ENCODE results near the gene NEO1. TPM values are rescaled to one million over a fixed set of nuclear protein-coding genes. Genes with fewer than 3 reads are reported as not detected.
A peak's percentile ranks its signal among the peaks of the same experiment; 100 is the strongest.

NEO1 gene, protein sequence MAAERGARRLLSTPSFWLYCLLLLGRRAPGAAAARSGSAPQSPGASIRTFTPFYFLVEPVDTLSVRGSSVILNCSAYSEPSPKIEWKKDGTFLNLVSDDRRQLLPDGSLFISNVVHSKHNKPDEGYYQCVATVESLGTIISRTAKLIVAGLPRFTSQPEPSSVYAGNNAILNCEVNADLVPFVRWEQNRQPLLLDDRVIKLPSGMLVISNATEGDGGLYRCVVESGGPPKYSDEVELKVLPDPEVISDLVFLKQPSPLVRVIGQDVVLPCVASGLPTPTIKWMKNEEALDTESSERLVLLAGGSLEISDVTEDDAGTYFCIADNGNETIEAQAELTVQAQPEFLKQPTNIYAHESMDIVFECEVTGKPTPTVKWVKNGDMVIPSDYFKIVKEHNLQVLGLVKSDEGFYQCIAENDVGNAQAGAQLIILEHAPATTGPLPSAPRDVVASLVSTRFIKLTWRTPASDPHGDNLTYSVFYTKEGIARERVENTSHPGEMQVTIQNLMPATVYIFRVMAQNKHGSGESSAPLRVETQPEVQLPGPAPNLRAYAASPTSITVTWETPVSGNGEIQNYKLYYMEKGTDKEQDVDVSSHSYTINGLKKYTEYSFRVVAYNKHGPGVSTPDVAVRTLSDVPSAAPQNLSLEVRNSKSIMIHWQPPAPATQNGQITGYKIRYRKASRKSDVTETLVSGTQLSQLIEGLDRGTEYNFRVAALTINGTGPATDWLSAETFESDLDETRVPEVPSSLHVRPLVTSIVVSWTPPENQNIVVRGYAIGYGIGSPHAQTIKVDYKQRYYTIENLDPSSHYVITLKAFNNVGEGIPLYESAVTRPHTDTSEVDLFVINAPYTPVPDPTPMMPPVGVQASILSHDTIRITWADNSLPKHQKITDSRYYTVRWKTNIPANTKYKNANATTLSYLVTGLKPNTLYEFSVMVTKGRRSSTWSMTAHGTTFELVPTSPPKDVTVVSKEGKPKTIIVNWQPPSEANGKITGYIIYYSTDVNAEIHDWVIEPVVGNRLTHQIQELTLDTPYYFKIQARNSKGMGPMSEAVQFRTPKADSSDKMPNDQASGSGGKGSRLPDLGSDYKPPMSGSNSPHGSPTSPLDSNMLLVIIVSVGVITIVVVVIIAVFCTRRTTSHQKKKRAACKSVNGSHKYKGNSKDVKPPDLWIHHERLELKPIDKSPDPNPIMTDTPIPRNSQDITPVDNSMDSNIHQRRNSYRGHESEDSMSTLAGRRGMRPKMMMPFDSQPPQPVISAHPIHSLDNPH (N-terminal part only)
- 10 to 100 TPM; 15.5 to 73.4 (median 24.0) TPM for total RNA-seq

GRCh38 chr15:73051807-73052652 lies at the start of gene NEO1:
Gene NEO1, plus strand, starts transcription at chr15:73052463. Its CDS starts 213 bp downstream, at chr15:73052676.
- no peak for TF ChIP-seq CTCF (IDR thresholded peaks at IDR 0.05)
- DNase-seq (ENCODE audit: low spot score) (peak; percentile 40), ATAC-seq (ENCODE audit: low FRiP score) (peak; percentile 92)

DNA sequence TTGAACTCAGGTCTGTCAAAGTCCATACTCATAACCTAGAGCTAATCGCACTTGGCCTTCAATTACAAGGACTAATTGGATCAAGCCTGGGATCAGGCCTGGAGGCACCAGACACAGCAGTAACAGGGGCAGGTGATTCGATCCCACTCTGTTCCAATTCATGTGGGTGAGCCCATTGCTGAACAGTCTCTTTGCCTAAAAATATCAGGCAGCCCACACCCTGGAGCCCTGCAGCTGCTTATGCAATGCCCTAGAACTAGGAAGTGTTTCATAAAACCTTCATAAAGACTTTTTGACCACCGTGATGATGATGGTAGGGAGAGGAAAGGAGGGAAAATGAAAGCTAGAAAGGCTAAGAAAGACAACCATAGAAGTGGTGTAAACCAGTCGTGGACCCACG lies 47.8 kb upstream of the NEO1 start:
- TF ChIP-seq CTCF (IDR thresholded peaks at IDR 0.05): no peak
- DNase-seq (ENCODE audit: low spot score): no peak
- no peak for ATAC-seq (ENCODE audit: low FRiP score)

- ATAC-seq (ENCODE audit: low FRiP score) (no peak), DNase-seq (ENCODE audit: low spot score) (no peak)
- no peak for TF ChIP-seq CTCF (IDR thresholded peaks at IDR 0.05)
Measured at GRCh38 chr15:73005032-73005431, 47.2 kb upstream of the NEO1 start.

DNA sequence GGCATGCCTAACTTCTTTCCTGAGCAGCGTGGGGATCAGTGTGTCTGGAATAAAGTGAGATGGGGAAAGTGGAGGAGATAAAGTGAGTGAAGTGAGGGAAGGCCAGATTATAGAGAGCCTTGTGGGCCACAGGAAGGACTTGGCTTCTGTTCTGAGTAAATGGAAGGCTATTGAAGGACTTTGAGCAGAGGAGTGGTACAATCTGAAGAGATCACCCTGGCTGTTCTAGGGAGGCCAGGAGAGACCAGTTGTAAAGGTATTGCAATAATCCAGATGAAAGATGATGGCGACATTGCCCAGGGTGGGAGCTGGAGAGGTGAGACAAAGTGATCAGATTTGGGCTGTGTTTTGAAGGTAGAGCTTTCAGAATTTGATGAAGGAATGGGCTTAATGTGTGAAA lies 46.8 kb upstream of the NEO1 start:
- DNase-seq (ENCODE audit: low spot score) (no peak), ATAC-seq (ENCODE audit: low FRiP score) (no peak)
- no peak for TF ChIP-seq CTCF (IDR thresholded peaks at IDR 0.05)

GRCh38 chr15:73006523-73006922 lies 45.7 kb upstream of the NEO1 start:
- ATAC-seq (ENCODE audit: low FRiP score) (no peak), DNase-seq (ENCODE audit: low spot score) (no peak)
- no peak for TF ChIP-seq CTCF (IDR thresholded peaks at IDR 0.05)
